Lower leg skin (tissue), 4 donors: ENCODE results near the gene FARS2. TPM values are rescaled to one million over a fixed set of nuclear protein-coding genes. Genes with fewer than 3 reads are reported as not detected.

Experiments
- DNase-seq, 2 donors: peaks; one replicate each; pipeline ENCODE4 v3.0.0-alpha.2; 2019; ENCODE audit warnings: low spot score in 2 of 2
- H3K4me3 ChIP-seq: fragments of 200-600 bp; sonication (generic); 2 replicates; pipeline ENCODE4 v1.5.1; 2017; ENCODE audit warnings: mild to moderate bottlenecking, low read depth; ENCODE audit not compliant: poor library complexity, severe bottlenecking
- POLR2A ChIP-seq, 2 donors: fragments of 450-650 bp; IDR thresholded peaks; one replicate each; pipeline ENCODE4 v1.6.1; 2016 to 2017; ENCODE audit warnings: antibody characterized with exemption in 2 of 2, mild to moderate bottlenecking in 1 of 2, moderate library complexity in 1 of 2
- WGBS, 2 donors: methylation state at CpG; one replicate each; pipeline ENCODE4 v1.1.5; 2018; 5-methylcytosine and 5-hydroxymethylcytosine counted together
- intact Hi-C: fragments of 100-400 bp; cut with DNase I; formaldehyde crosslinking; loops from one replicate; pipeline ENCODE4 v1.15.0; 2023; ENCODE audit warnings: low total_unique reads
- total RNA-seq, 4 donors: library from RNA; depleted of rRNA; stranded (reverse); fragments of >200 nt; gene quantifications; one replicate each; pipeline ENCODE4 v1.1.0, GENCODE V29; 2016
- TF ChIP-seq, protein P1 (sequence below), 3 donors: fragments of 450-650 bp; IDR thresholded peaks; one replicate each; pipeline ENCODE4 v1.5.1; 2016; ENCODE audit warnings: antibody characterized with exemption in 3 of 3, mild to moderate bottlenecking in 3 of 3, moderate library complexity in 2 of 3

Gene FARS2
- total RNA-seq, 4 donors from 2014 or later, result 7.0 to 14.7 (median 11.1) TPM

DNA sequence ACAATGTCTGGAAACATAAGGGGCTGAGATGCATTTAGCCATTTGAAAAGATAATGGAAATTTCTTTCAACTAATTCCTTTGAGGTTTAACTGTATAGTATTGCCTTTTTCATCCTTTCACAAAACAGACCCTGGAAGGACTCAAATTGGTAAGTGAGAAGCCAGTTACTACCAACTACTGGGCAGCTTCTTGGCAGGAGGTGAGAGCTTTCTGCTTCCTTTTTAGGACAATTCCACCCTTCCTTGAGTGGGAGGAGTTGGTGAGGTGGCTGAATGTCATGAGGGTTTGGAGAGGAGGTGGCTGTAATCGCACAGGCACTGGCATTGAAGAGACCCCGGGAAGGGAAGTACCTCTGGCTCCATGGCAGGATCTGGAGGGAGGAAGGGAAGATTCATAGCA is 404.4 kb downstream of the FARS2 start:
- DNase-seq, result no peak
- intact Hi-C loops, result no loop called here
- 89 to 90% methylated on average over 2 of the region's 2 CpGs for WGBS, 2 donors
- no peak overlapping the region for H3K4me3 ChIP-seq
- TF ChIP-seq, protein P1, sequence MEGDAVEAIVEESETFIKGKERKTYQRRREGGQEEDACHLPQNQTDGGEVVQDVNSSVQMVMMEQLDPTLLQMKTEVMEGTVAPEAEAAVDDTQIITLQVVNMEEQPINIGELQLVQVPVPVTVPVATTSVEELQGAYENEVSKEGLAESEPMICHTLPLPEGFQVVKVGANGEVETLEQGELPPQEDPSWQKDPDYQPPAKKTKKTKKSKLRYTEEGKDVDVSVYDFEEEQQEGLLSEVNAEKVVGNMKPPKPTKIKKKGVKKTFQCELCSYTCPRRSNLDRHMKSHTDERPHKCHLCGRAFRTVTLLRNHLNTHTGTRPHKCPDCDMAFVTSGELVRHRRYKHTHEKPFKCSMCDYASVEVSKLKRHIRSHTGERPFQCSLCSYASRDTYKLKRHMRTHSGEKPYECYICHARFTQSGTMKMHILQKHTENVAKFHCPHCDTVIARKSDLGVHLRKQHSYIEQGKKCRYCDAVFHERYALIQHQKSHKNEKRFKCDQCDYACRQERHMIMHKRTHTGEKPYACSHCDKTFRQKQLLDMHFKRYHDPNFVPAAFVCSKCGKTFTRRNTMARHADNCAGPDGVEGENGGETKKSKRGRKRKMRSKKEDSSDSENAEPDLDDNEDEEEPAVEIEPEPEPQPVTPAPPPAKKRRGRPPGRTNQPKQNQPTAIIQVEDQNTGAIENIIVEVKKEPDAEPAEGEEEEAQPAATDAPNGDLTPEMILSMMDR (IDR thresholded peaks at IDR 0.05), result no peak
- TF ChIP-seq POLR2A (IDR thresholded peaks at IDR 0.05), result no peak

DNA sequence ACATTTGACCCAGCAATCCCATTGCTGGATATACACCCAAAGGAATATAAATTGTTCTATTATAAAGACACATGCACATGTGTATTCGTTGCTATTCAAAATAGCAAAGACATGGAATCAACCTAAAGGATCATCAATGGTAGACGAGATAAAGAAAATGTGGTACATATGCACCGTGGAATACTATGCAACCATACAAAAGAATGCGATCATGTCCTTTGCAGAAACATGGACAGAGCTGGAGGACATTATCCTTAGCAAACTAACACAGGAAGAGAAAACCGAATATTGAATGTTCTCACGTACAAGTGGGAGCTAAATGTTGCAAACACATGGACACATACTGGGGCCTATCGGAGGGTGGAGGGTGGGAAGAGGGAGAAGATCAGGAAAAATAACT is 405.4 kb downstream of the FARS2 start:
- no peak overlapping the region for H3K4me3 ChIP-seq
- DNase-seq, result no peak
- TF ChIP-seq POLR2A (IDR thresholded peaks at IDR 0.05), result no peak
- TF ChIP-seq, protein P1 (IDR thresholded peaks at IDR 0.05), result no peak
- intact Hi-C loops, result no loop called here
- 83 to 98% methylated on average over 7 of the region's 7 CpGs for WGBS, 2 donors

DNA sequence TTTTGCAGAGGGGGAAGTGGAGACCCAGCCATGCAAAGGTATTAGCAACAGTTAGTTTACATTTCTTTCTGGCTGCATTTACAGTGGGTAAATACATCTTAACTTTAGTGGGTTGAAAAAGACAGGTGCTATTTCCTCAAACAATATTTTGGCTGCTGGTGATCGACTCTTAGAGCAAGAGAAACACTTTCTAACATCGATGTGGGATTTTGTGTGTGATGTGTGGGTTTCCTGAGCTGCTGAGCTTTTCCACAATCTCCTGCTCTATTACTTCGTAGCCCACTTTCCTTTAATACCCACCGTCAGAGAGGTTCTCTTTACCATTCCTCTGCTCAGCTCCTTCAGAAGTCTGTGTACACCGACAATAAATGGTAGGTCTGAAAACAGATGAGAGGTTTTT is 406.4 kb downstream of the FARS2 start:
- intact Hi-C loops, result no loop called here
- no peak overlapping the region for H3K4me3 ChIP-seq
- TF ChIP-seq, protein P1 (IDR thresholded peaks at IDR 0.05), result no peak
- TF ChIP-seq POLR2A (IDR thresholded peaks at IDR 0.05), result no peak
- WGBS, 2 donors, result 59 to 61% methylated on average over 5 of the region's 5 CpGs
- DNase-seq, result no peak

DNA sequence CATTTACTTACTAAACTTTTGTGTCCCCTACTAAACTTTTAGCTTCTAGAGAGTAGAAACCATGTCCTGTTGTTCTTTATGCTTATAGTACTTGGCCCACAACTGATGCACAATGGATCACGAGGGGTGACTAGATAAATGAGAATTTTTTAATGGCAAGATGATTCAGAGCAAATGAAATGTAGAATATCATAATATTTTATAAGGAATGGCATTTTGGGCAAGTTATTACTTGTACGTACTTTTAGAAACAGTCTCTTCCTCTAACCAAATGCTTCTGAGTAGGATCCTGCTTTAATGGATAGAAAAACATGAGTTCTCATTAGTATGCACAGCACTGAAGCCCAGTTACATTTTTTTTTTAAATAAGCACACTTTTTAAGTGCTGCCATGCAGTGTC is 409.1 kb downstream of the FARS2 start:
- intact Hi-C loops, result no loop called here
- no peak overlapping the region for H3K4me3 ChIP-seq
- DNase-seq, result no peak
- TF ChIP-seq, protein P1 (IDR thresholded peaks at IDR 0.05), result no peak
- no peak for TF ChIP-seq POLR2A (IDR thresholded peaks at IDR 0.05)
- 62 to 67% methylated on average over 2 of the region's 2 CpGs for WGBS, 2 donors

DNA sequence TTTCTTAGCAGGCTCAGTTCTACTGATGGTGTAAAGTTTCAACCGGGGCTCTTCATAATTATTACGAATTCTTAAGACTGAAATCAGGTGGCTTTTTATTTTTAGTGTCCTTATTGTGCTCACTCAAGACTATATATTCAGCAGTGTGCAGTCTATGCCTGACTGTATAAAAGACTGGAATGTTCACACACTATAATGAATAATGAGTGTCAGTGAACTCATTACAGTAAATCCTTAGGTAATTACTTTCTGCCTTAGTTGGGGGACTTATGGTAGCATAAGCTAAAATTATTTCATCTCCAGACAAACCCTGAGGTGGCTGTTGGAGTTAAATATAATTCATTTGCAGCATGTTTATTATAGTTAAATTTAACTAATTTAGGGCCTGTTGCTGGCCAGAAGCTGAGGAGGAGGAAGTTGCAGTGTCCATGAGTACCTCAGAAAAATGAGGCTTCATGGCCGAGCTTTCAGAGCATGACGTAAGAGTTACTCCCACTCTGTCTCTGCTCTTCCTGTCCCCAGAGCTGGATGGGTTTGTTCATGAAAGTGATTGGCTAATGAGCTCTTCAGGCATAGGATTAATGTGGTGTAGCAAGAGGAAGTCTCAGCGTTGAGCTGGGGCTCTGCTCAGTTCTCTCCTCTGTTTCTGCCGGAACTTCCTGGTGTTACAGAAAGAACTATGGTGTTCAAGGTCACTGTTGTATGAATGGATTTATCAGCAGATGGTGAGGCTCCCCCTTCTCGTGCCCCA is 409.7 kb downstream of the FARS2 start:
- intact Hi-C loops, result no loop called here
- DNase-seq, result peak in 1 of 2 donors; percentile 15
- TF ChIP-seq, protein P1 (IDR thresholded peaks at IDR 0.05), result no peak
- TF ChIP-seq POLR2A (IDR thresholded peaks at IDR 0.05), result no peak

More for the DNA sequence above, 409.7 kb downstream of the FARS2 start:
- H3K4me3 ChIP-seq, result no peak overlapping the region
- 70 to 74% methylated on average over 7 of the region's 7 CpGs for WGBS, 2 donors
